Ovary (tissue), 9 donors: Measurements from ENCODE around the gene FARP1. TPM values are rescaled to one million over a fixed set of nuclear protein-coding genes. Genes with fewer than 3 reads are reported as not detected.
A peak's percentile ranks its signal among the peaks of the same experiment; 100 is the strongest.

Experiments
- DNase-seq, 5 donors: peaks; one replicate each; pipeline ENCODE4 v3.0.0-alpha.2; 2019 to 2020
- H3K27ac ChIP-seq, 2 donors: fragments of 200-600 bp; one replicate each; pipeline versions ENCODE4 v1.5.1 to v1.8.0; 2019 to 2022
- H3K27me3 ChIP-seq: fragments of 200-600 bp; one replicate; pipeline ENCODE4 v1.8.0; 2022
- H3K36me3 ChIP-seq: fragments of 200-600 bp; sonication (generic); one replicate; pipeline ENCODE4 v1.5.1; 2019
- H3K4me1 ChIP-seq: one replicate; pipeline ENCODE4 v1.8.1; 2013; ENCODE audit warnings: mild to moderate bottlenecking, moderate library complexity; ENCODE audit not compliant: insufficient read depth
- H3K4me3 ChIP-seq: fragments of 200-600 bp; sonication (generic); one replicate; pipeline ENCODE4 v1.5.1; 2017
- H3K9me3 ChIP-seq, 2 donors: fragments of 200-600 bp in 1 of 2; sonication (generic) in 1 of 2; one replicate each; pipeline versions ENCODE4 v1.5.1 to v1.8.1; 2013 to 2019; ENCODE audit warnings: mild to moderate bottlenecking in 1 of 2, moderate library complexity in 1 of 2
- EP300 ChIP-seq: sonication (generic); formaldehyde crosslinking; IDR thresholded peaks from one replicate; pipeline ENCODE4 v1.6.1; 2017; ENCODE audit warnings: antibody characterized with exemption
- POLR2A ChIP-seq: fragments of 450-650 bp; IDR thresholded peaks from one replicate; pipeline ENCODE4 v1.6.1; 2017; ENCODE audit warnings: antibody characterized with exemption, mild to moderate bottlenecking, moderate library complexity
- WGBS, 3 donors: extraction: QIAGEN DNeasy Blood & Tissue Kit in 1 of 3; methylation state at CpG; one replicate each; pipeline versions ENCODE4 v1.1.5 to v1.1.7; 2013 to 2017; 5-methylcytosine and 5-hydroxymethylcytosine counted together
- intact Hi-C, 4 donors: fragments of 100-400 bp; cut with DNase I; formaldehyde crosslinking; loops; one replicate each; pipeline versions ENCODE4 v1.11.0 to v1.15.1; 2022 to 2023
- polyA plus RNA-seq, 2 donors: library from polyadenylated mRNA; stranded (reverse); fragments of 200-250 nt in 1 of 2; fragments of 350-450 nt in 1 of 2; fragmentation: Illumina TruSeq in 1 of 2; extraction: RNeasy Lipid Tissue Mini Kit (QIAGEN cat#74804) in 1 of 2; gene quantifications; one replicate each; pipeline ENCODE4 v1.2.3, GENCODE V29; 2013 to 2014
- total RNA-seq, 7 donors: library from RNA; depleted of rRNA in 2 of 7; stranded (reverse); fragments of >200 nt in 2 of 7; fragmentation: NEBNext Ultra II Directional in 3 of 7; extraction: Animal tissue kit (Norgen Biotek cat#: 25700) in 3 of 7; gene quantifications; one replicate each; pipeline versions ENCODE4 v1.1.0 to v1.2.4, GENCODE V29; 2016 to 2023
- TF ChIP-seq, protein P1 (sequence below), 3 donors: fragments of 450-650 bp in 2 of 3; fragments of 200-600 bp in 1 of 3; IDR thresholded peaks; one replicate each; pipeline versions ENCODE4 v1.5.1 to v1.8.0; 2016 to 2022; ENCODE audit warnings: antibody characterized with exemption in 3 of 3, mild to moderate bottlenecking in 1 of 3
- donor health status: DM: no; HTN: no; CAD: no; lungs with moderate emphysema.
- donor health status: DM: no; HTN: no; CAD: no.
- donor health status: Bipolar disorder and iron deficiency.
- donor health status: DM: yes; HTN: yes; CAD: no.
- donor health status: DM: no; HTN: no; CAD: no.
- donor health status: DM: yes; HTN: yes; CAD: no.

The FARP1 gene
- total and polyA plus RNA-seq, 9 donors: 10.2 to 90.1 (median 35.6) TPM

GRCh38 chr13:98480915-98481877 lies 338.3 kb downstream of the FARP1 start:
- TF ChIP-seq POLR2A: no peak
- TF ChIP-seq, protein P1, sequence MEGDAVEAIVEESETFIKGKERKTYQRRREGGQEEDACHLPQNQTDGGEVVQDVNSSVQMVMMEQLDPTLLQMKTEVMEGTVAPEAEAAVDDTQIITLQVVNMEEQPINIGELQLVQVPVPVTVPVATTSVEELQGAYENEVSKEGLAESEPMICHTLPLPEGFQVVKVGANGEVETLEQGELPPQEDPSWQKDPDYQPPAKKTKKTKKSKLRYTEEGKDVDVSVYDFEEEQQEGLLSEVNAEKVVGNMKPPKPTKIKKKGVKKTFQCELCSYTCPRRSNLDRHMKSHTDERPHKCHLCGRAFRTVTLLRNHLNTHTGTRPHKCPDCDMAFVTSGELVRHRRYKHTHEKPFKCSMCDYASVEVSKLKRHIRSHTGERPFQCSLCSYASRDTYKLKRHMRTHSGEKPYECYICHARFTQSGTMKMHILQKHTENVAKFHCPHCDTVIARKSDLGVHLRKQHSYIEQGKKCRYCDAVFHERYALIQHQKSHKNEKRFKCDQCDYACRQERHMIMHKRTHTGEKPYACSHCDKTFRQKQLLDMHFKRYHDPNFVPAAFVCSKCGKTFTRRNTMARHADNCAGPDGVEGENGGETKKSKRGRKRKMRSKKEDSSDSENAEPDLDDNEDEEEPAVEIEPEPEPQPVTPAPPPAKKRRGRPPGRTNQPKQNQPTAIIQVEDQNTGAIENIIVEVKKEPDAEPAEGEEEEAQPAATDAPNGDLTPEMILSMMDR (IDR thresholded peaks at IDR 0.05): no peak
- TF ChIP-seq EP300: no peak

DNA sequence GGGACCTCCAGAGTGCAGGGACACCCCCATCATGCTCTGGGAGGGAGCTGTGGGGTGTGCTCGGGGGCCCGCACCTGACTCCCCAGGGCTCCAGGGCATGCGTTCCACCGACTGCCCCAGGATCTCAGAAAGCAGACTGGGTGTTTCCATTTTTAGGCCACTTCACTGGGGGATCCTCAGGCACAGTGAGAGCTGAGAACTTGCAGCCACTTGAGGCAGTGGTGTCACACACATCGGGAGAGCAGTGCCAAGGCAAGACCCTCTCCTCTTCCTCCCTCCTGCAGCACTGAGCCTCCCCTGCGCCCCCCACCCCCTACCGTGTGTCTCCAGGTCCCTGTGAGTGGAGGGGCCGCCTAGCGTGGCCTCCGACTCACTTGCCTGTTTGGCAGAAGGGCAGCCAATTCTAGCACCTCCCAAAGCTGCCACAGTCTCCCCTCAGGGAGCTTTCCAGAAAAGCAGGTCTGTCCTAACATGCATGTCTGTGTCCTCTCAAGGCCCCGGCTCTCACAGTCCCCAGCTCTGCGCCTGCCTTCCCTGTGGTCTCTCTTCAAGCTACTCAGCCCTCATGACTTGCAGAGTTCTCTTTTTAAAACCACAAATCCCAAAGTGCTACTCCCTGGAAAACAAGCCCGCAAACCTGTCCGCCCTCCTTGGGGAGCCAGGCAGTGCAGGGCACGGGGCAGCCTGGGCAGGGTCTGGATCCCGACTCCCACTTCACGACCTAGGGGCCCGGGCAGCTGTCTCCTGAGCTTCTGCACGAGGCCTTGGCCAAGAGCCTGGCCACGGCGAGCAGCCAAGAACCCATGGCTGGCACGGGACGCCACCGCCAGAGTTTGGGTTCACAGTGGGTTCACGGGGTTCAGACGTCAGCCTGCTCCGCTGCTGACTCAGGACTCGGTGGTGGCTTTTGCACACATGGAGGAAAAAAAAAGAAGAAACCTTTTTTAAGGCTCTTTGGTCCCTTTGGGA lies 339.9 kb downstream of the FARP1 start:
- intact Hi-C loops: loop anchor here in 2 of 4 donors (10.0 kb wide), 1 partner anchor 92 kb away; the partner anchor contains the start of gene STK24 (in 2 of the 2)
- Histone ChIP-seq H3K36me3 (no peaks in the 10 kb centered on the region), H3K4me3 (no peak overlapping the region), H3K4me1 (peaks cover 29% of the 10 kb centered on the region), H3K9me3 (no peaks in the 10 kb centered on the region), H3K27me3 (no peaks in the 10 kb centered on the region), H3K27ac (peak overlapping the region in 1 of 2 donors; percentile 60)
- TF ChIP-seq, protein P1 (IDR thresholded peaks at IDR 0.05): no peak
- TF ChIP-seq EP300 (no peak), POLR2A (no peak)
- 43 to 76% (median 52%) methylated on average over 28 of the region's 28 CpGs for WGBS, 3 donors
- DNase-seq: peak; percentile 36 to 85 (median 68)

More at GRCh38 chr13:98480915-98481877, 338.3 kb downstream of the FARP1 start:
- no peak overlapping the region for H3K27ac ChIP-seq
- no peaks in the 10 kb centered on the region for H3K36me3 ChIP-seq
- no peak overlapping the region for H3K4me3 ChIP-seq
- H3K4me1 ChIP-seq: peaks cover 33% of the 10 kb centered on the region
- peak in 2 of 5 donors; percentile 48 to 74 for DNase-seq
- H3K27me3 ChIP-seq: no peaks in the 10 kb centered on the region
- H3K9me3 ChIP-seq: no peaks in the 10 kb centered on the region
- intact Hi-C loops: loop anchor here in 2 of 4 donors (10.0 kb wide), 1 partner anchor 94 kb away; the partner anchor contains the start of gene STK24 (in 2 of the 2)
- 36 to 49% (median 45%) methylated on average over 15 of the region's 15 CpGs for WGBS, 3 donors

DNA sequence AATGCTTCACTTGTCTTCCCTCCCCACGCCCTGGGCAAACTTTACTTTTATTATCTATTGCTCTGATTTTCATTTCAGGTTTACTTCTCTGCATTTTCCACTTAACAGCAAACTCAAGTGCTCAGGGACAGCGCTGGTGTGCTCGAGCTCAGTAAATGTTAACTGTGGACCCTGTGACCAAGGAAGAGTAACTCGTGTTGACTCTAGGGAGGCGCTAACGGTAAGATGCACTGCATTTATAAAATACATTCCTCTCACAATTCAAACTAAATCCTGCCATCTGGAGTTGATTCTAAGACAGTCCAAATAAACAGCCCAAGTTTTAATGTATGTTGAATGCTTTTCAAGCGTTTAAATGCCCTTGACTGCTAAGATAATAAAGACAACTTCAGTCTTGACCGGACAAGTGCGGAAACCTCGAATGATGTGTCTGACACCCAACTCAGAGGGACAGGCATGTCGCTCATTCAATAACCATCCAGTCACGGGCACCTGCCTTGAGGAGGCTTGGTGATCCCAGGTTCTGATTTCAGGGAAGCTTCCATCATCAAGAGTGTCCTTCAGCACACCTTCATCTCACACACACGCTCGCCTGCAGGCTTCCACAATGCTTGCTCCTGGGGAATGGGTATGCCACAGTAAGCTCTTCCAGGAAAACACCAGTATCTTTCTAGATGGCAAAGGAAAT lies 340.9 kb downstream of the FARP1 start:
- intact Hi-C loops: loop anchor here in 2 of 4 donors (10.0 kb wide), 1 partner anchor 91 kb away; the partner anchor contains the start of gene STK24 (in 2 of the 2)
- 46 to 63% (median 57%) methylated on average over 14 of the region's 14 CpGs for WGBS, 3 donors

More for the DNA sequence above, 340.9 kb downstream of the FARP1 start:
- Histone ChIP-seq H3K4me1 (peaks cover 29% of the 10 kb centered on the region), H3K27me3 (no peaks in the 10 kb centered on the region), H3K4me3 (no peak overlapping the region), H3K36me3 (no peaks in the 10 kb centered on the region), H3K9me3 (no peaks in the 10 kb centered on the region), H3K27ac (peak overlapping the region in 1 of 2 donors; percentile 60)
- TF ChIP-seq, protein P1 (IDR thresholded peaks at IDR 0.05): no peak
- TF ChIP-seq EP300: no peak
- TF ChIP-seq POLR2A: no peak
- DNase-seq: no peak
